K562 (cell line): ENCODE results near the gene PNRC2. TPM values are rescaled to one million over a fixed set of nuclear protein-coding genes. Genes with fewer than 3 reads are reported as not detected.
A peak's percentile ranks its signal among the peaks of the same experiment; 100 is the strongest.

Experiments
- ASH1L ChIP-seq: fragments of 450-650 bp; IDR thresholded peaks from 2 replicates; pipeline ENCODE4 v1.6.1; 2018; ENCODE audit warnings: borderline replicate concordance, mild to moderate bottlenecking, low read depth; ENCODE audit not compliant: partially characterized antibody
- CHD7 ChIP-seq: fragments of 200-600 bp; sonication (generic); IDR thresholded peaks from one replicate; pipeline ENCODE4 v1.6.1; 2012; ENCODE audit warnings: mild to moderate bottlenecking, low read depth, low read length, inconsistent platforms
- ERF ChIP-seq: fragments of 450-650 bp; formaldehyde crosslinking; IDR thresholded peaks from 2 replicates; pipeline ENCODE4 v1.4.0; 2020; ENCODE audit warnings: mild to moderate bottlenecking, mixed read lengths
- GTF2F1 ChIP-seq: IDR thresholded peaks from 2 replicates; pipeline ENCODE4 v1.6.1; 2011; ENCODE audit warnings: low read depth, low read length, improper control_type of control experiment
- HLTF ChIP-seq: fragments of 450-650 bp; IDR thresholded peaks from 2 replicates; pipeline ENCODE4 v1.6.1; 2016
- ILF3 ChIP-seq: fragments of 450-650 bp; IDR thresholded peaks from 2 replicates; pipeline ENCODE4 v1.6.1; 2018; ENCODE audit warnings: antibody characterized with exemption, mild to moderate bottlenecking, moderate library complexity, borderline replicate concordance
- KHSRP ChIP-seq: fragments of 450-650 bp; IDR thresholded peaks from 2 replicates; pipeline ENCODE4 v1.6.1; 2017
- KLF16 ChIP-seq: IDR thresholded peaks from 2 replicates; pipeline ENCODE4 v1.6.1; 2016; ENCODE audit warnings: antibody characterized with exemption
- NFXL1 ChIP-seq: fragments of 450-650 bp; formaldehyde crosslinking; IDR thresholded peaks from 2 replicates; pipeline ENCODE4 v1.4.0; 2021; ENCODE audit warnings: mild to moderate bottlenecking
- RAD51 ChIP-seq: fragments of 450-650 bp; IDR thresholded peaks from 2 replicates; pipeline ENCODE4 v1.7.1; 2016; ENCODE audit warnings: low read depth, mild to moderate bottlenecking, borderline replicate concordance
- RBFOX2 ChIP-seq: fragments of 200-400 bp; formaldehyde crosslinking; IDR thresholded peaks from 2 replicates; pipeline ENCODE4 v1.6.1; 2017; ENCODE audit warnings: low read depth, mild to moderate bottlenecking, low read length, moderate library complexity
- RBM25 ChIP-seq: fragments of 200-400 bp; formaldehyde crosslinking; IDR thresholded peaks from 2 replicates; pipeline ENCODE4 v1.6.1; 2018; ENCODE audit warnings: low read length, low read depth, moderate library complexity; ENCODE audit not compliant: severe bottlenecking
- SNIP1 ChIP-seq: fragments of 450-650 bp; IDR thresholded peaks from 2 replicates; pipeline ENCODE4 v1.7.1; 2017; ENCODE audit warnings: low read depth, mild to moderate bottlenecking
- TAF1 ChIP-seq: IDR thresholded peaks from 2 replicates; pipeline ENCODE4 v1.6.1; 2011; ENCODE audit warnings: mild to moderate bottlenecking, low read length, moderate library complexity; ENCODE audit not compliant: insufficient read depth, control insufficient read depth, severe bottlenecking; ENCODE audit errors: extremely low read depth
- ZKSCAN1 ChIP-seq: fragments of 150-350 bp; IDR thresholded peaks from 2 replicates; pipeline ENCODE4 v1.6.1; 2016; ENCODE audit warnings: low read depth, low read length
- ZNF197 ChIP-seq: fragments of 200-800 bp; sonication (Bioruptor generic); IDR thresholded peaks from 2 replicates; pipeline ENCODE4 v1.6.1; 2016; ENCODE audit warnings: low read depth, missing genetic modification characterization, missing compliant biosample characterization
- ZNF77 ChIP-seq: fragments of 250-450 bp; sonication (Bioruptor Pico); IDR thresholded peaks from 2 replicates; pipeline ENCODE4 v1.5.0; 2020
- polyA plus RNA-seq, 8 experiments: library from polyadenylated mRNA; depleted of rRNA in 4 of 8; stranded (reverse) in 5 of 8; unstranded in 3 of 8; fragments of >200 nt; fragmentation: Nextera tagmentation in 2 of 8; fragmentation: Illumina TruSeq in 1 of 8; extraction: Ambion mirVana in 2 of 8; extraction: Trizol in 1 of 8; gene quantifications; 2 replicates each; pipeline versions ENCODE4 v1.2.1 to v1.2.3, GENCODE V29; 2011 to 2014; ENCODE audit warnings: inconsistent platforms in 1 of 8, missing spikeins in 1 of 8
- total RNA-seq, 7 experiments: library from RNA; depleted of rRNA in 6 of 7; stranded (reverse); fragments of >200 nt in 6 of 7; fragmentation: Illumina TruSeq in 2 of 7; extraction: Trizol in 2 of 7; gene quantifications; 2 replicates each; pipeline versions ENCODE4 v1.2.1 to v1.2.3, GENCODE V29; 2011 to 2021; ENCODE audit warnings: low replicate concordance in 1 of 7

Gene PNRC2
- total and polyA plus RNA-seq, 9 of the 15 experiments (the other 6 are each of a cell fraction or from before 2014, with no cell fraction given): 127 to 303 (median 203) TPM

- TF ChIP-seq CHD7 (no peak), ZNF197 (0 out of 2 replicates have a peak, but pooled peaks have one; percentile 40), ASH1L (peak; percentile 82), RBFOX2 (peak; percentile 99), KHSRP (no peak), ZNF77 (no peak), ILF3 (no peak), SNIP1 (no peak), GTF2F1 (peak; percentile 92), RBM25 (peak; percentile 90), ERF (CRISPR knock-in tag) (peak; percentile 90; the same call in 1 of the 2 replicates), NFXL1 (CRISPR knock-in tag) (no peak), HLTF (peak; percentile 62; the same call in 1 of the 2 replicates), KLF16 (no peak), RAD51 (no peak), ZKSCAN1 (no peak), TAF1 (peak; percentile 99)
Observed at GRCh38 chr1:23959461-23960290, at the start of gene PNRC2 (continued).
